Lung (tissue), 12 donors: ENCODE measurements around the gene ACER2. TPM values are rescaled to one million over a fixed set of nuclear protein-coding genes. Genes with fewer than 3 reads are reported as not detected.

Experiments
- ATAC-seq: fragments of 200-7000 bp; cut with Tn5 transposase; one replicate; pipeline ENCODE4 v1.9.1; 2020; ENCODE audit warnings: moderate number of reproducible peaks; ENCODE audit not compliant: insufficient read depth, low FRiP score
- DNase-seq, 3 donors: peaks; one replicate each; pipeline ENCODE4 v3.0.0-alpha.2; 2013 to 2017
- H3K27ac ChIP-seq, 2 donors: one replicate each; pipeline ENCODE4 v1.5.1; 2013; ENCODE audit warnings: mild to moderate bottlenecking in 2 of 2, moderate library complexity in 2 of 2, control low read depth in 1 of 2, inconsistent platforms in 1 of 2, low read depth in 1 of 2, low read length in 1 of 2
- H3K27me3 ChIP-seq, 3 donors: one replicate each; pipeline ENCODE4 v1.5.1; 2013; ENCODE audit warnings: low read length in 2 of 3; ENCODE audit not compliant: control insufficient read depth in 3 of 3, insufficient read depth in 3 of 3
- H3K36me3 ChIP-seq, 4 donors: one replicate each; pipeline ENCODE4 v1.5.1; 2013; ENCODE audit warnings: low read length in 4 of 4, mild to moderate bottlenecking in 1 of 4, moderate library complexity in 1 of 4; ENCODE audit not compliant: control insufficient read depth in 4 of 4, insufficient read depth in 4 of 4
- H3K4me1 ChIP-seq, 5 donors: one replicate each; pipeline ENCODE4 v1.5.1; 2013; ENCODE audit warnings: low read length in 5 of 5, mild to moderate bottlenecking in 2 of 5, moderate library complexity in 1 of 5; ENCODE audit not compliant: control insufficient read depth in 5 of 5, insufficient read depth in 5 of 5
- H3K4me3 ChIP-seq: one replicate; pipeline ENCODE4 v1.5.1; 2013; ENCODE audit warnings: mild to moderate bottlenecking, control low read depth, moderate library complexity
- H3K9ac ChIP-seq, 2 donors: one replicate each; pipeline ENCODE4 v1.5.1; 2013; ENCODE audit warnings: low read length in 2 of 2, control low read depth in 1 of 2; ENCODE audit not compliant: insufficient read depth in 1 of 2
- H3K9me3 ChIP-seq, 4 donors: one replicate each; pipeline ENCODE4 v1.5.1; 2013; ENCODE audit warnings: low read length in 3 of 4, mild to moderate bottlenecking in 1 of 4, moderate library complexity in 1 of 4; ENCODE audit not compliant: control insufficient read depth in 4 of 4, insufficient read depth in 3 of 4
- CTCF ChIP-seq: IDR thresholded peaks from 2 replicates; pipeline ENCODE4 v1.5.1; 2012; ENCODE audit warnings: mild to moderate bottlenecking; ENCODE audit errors: control extremely low read depth, extremely low read depth
- WGBS, 2 donors: extraction: QIAGEN DNeasy Blood & Tissue Kit; methylation state at CpG; one replicate each; pipeline ENCODE4 v1.1.7; 2013; 5-methylcytosine and 5-hydroxymethylcytosine counted together
- polyA plus RNA-seq, 2 donors: library from polyadenylated mRNA; stranded (reverse); fragments of 200-250 nt; gene quantifications; one replicate each; pipeline ENCODE4 v1.2.1, GENCODE V29; 2013
- total RNA-seq, 2 donors: library from RNA; depleted of rRNA in 1 of 2; stranded (reverse); fragments of >200 nt in 1 of 2; gene quantifications; one replicate each; pipeline ENCODE4 v1.2.1, GENCODE V29; 2014 to 2021
- donor health status: control.
- donor health status: control.
- donor health status: Bipolar disorder and iron deficiency.
- donor health status: healthy.
- donor health status: DM: yes; HTN: yes; CAD: no.

ACER2 gene
- total and polyA plus RNA-seq, 4 donors, result 0.30 to 4.9 (median 2.8) TPM

- H3K4me3 ChIP-seq, result no peak overlapping the region
- DNase-seq, result no peak
- peaks cover 0 to 3% (median 0%) of the 10 kb centered on the region in 3 donors for H3K27me3 ChIP-seq
- no peak overlapping the region for H3K27ac ChIP-seq
- TF ChIP-seq CTCF, result no peak
- H3K9ac ChIP-seq, result no peak overlapping the region
- no peaks in the 10 kb centered on the region for H3K36me3 ChIP-seq
- peaks cover 0 to 3% (median 0%) of the 10 kb centered on the region in 5 donors for H3K4me1 ChIP-seq
- no peaks in the 10 kb centered on the region for H3K9me3 ChIP-seq
- no peak for ATAC-seq
Observed at GRCh38 chr9:19479874-19480273, 71.1 kb downstream of the ACER2 start.

DNA sequence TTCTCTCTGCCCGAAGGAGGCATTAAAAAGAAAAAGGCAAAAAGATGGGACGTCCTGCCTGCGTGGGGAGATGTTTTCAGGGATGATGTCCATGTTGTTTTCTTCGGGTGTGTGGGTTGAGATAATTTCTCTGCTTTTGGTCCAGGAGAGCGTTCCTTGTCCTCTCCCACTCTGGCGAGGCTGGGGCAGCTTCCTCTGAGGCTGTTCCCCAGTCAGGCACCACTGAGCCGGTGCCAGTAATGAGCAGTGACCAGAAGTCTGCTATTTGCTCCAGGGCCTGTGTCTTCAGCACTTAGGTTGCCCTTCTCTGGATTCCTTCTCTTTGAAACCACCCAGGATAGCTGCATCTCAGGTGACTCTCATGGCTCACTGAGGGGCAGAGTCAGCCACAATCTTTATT lies 71.5 kb downstream of the ACER2 start:
- no peak overlapping the region for H3K27ac ChIP-seq
- H3K36me3 ChIP-seq, result no peaks in the 10 kb centered on the region
- no peak overlapping the region for H3K4me3 ChIP-seq
- DNase-seq (no peak), ATAC-seq (no peak)
- WGBS, 2 donors, result 84 to 87% methylated on average over 7 of the region's 7 CpGs
- H3K27me3 ChIP-seq, result peaks cover 0 to 3% (median 0%) of the 10 kb centered on the region in 3 donors
- no peak for TF ChIP-seq CTCF
- H3K9ac ChIP-seq, result no peak overlapping the region
- no peaks in the 10 kb centered on the region for H3K9me3 ChIP-seq
- H3K4me1 ChIP-seq, result peaks cover 0 to 3% (median 0%) of the 10 kb centered on the region in 5 donors

DNA sequence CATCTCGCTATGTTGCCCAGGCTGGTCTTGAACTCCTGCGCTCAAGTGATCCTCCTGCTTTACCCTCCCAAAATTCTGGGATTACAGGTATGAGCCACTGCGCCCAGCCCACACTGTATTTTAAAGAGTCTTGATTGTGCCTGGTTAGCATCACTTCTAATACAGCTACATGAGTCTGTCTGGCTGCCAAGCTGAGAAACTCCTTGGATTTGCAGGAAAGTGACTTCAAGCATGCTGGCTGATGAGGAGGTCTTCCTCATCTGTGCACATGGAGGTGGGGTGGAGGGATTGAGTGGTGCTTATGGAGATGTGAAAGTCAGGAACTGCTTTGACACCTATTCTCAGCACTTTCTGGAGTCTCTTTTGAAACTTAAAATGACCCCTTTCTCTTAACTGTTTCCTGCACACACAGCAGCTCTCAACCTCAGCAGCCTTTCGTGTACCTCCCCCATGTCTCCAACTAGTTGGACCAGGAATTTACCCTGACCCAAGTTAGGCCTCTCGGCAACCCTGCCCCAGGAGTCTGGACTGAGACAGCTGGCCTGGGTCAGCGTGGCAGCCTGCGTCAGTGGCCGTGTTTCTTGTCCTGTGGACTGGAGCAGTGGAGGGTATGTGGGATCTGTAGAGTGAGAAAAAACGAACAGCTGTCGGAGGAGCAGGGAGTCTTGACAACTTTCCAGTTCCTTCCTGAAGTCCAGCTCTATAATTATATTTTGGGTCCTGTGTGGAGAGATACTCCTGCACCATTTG lies 72.5 kb downstream of the ACER2 start:
- Histone ChIP-seq H3K27me3 (peaks cover 0 to 3% (median 0%) of the 10 kb centered on the region in 3 donors), H3K4me3 (no peak overlapping the region), H3K27ac (no peak overlapping the region), H3K9me3 (no peaks in the 10 kb centered on the region), H3K9ac (no peak overlapping the region), H3K36me3 (no peaks in the 10 kb centered on the region), H3K4me1 (peaks cover 0 to 3% (median 0%) of the 10 kb centered on the region in 5 donors)
- DNase-seq, result no peak
- TF ChIP-seq CTCF, result no peak
- no peak for ATAC-seq
- WGBS, 2 donors, result 79 to 86% methylated on average over 10 of the region's 10 CpGs
